ENCODE data around the gene FBXL4. TPM values are rescaled to one million over a fixed set of nuclear protein-coding genes. Genes with fewer than 3 reads are reported as not detected.

The FBXL4 gene
- total RNA-seq, 4 donors from 2014 or later: 4.9 to 15.1 (median 10.0) TPM

- peaks cover 0 to 18% (median 7%) of the 10 kb centered on the region in 3 donors for H3K4me1 ChIP-seq
- no peak for DNase-seq
- no peaks in the 10 kb centered on the region for H3K36me3 ChIP-seq
- intact Hi-C loops (cut with DNase I): no loop called here
- H3K9me3 ChIP-seq: peaks cover 0 to 16% (median 9%) of the 10 kb centered on the region in 3 donors
- 82 to 93% methylated on average over 2 of the region's 2 CpGs for WGBS, 2 donors
- no peak overlapping the region for H3K4me3 ChIP-seq
- TF ChIP-seq CTCF (IDR thresholded peaks at IDR 0.05) (no peak), POLR2A (IDR thresholded peaks at IDR 0.05) (no peak)
- no peak overlapping the region for H3K27ac ChIP-seq
- H3K27me3 ChIP-seq: no peaks in the 10 kb centered on the region
Measured at GRCh38 chr6:98941319-98941718, 6.4 kb downstream of the FBXL4 start.

GRCh38 chr6:98937351-98937750, 10.4 kb downstream of the FBXL4 start:
- intact Hi-C loops (cut with DNase I): no loop called here
- Histone ChIP-seq H3K4me3 (no peak overlapping the region), H3K27ac (no peak overlapping the region), H3K36me3 (no peaks in the 10 kb centered on the region), H3K9me3 (peaks cover 0 to 16% (median 9%) of the 10 kb centered on the region in 3 donors), H3K27me3 (no peaks in the 10 kb centered on the region), H3K4me1 (peaks cover 0 to 5% (median 0%) of the 10 kb centered on the region in 3 donors)
- DNase-seq: no peak
- 76 to 78% methylated on average over 3 of the region's 3 CpGs for WGBS, 2 donors
- TF ChIP-seq POLR2A (IDR thresholded peaks at IDR 0.05): no peak
- no peak for TF ChIP-seq CTCF (IDR thresholded peaks at IDR 0.05)

GRCh38 chr6:98932381-98932780, 15.4 kb downstream of the FBXL4 start:
- Histone ChIP-seq H3K36me3 (no peaks in the 10 kb centered on the region), H3K4me1 (peaks cover 0 to 5% (median 0%) of the 10 kb centered on the region in 3 donors), H3K9me3 (no peaks in the 10 kb centered on the region), H3K27me3 (no peaks in the 10 kb centered on the region), H3K27ac (no peak overlapping the region), H3K4me3 (no peak overlapping the region)
- DNase-seq: no peak
- no peak for TF ChIP-seq CTCF (IDR thresholded peaks at IDR 0.05)
- TF ChIP-seq POLR2A (IDR thresholded peaks at IDR 0.05): no peak
- intact Hi-C loops (cut with DNase I): no loop called here
- WGBS, 2 donors: 65 to 70% methylated on average over 7 of the region's 7 CpGs

- DNase-seq: no peak
- Histone ChIP-seq H3K27me3 (no peaks in the 10 kb centered on the region), H3K36me3 (peaks cover 0 to 5% (median 0%) of the 10 kb centered on the region in 3 donors), H3K4me3 (no peak overlapping the region), H3K9me3 (no peaks in the 10 kb centered on the region), H3K27ac (no peak overlapping the region), H3K4me1 (peaks cover 0 to 5% (median 0%) of the 10 kb centered on the region in 3 donors)
- 81 to 89% methylated on average over 3 of the region's 3 CpGs for WGBS, 2 donors
- TF ChIP-seq CTCF (IDR thresholded peaks at IDR 0.05) (no peak), POLR2A (IDR thresholded peaks at IDR 0.05) (no peak)
- intact Hi-C loops (cut with DNase I): no loop called here
Measured at GRCh38 chr6:98931696-98932095, 16.1 kb downstream of the FBXL4 start.

GRCh38 chr6:98929498-98930060, 18.2 kb downstream of the FBXL4 start:
- no peak overlapping the region for H3K27ac ChIP-seq
- no peaks in the 10 kb centered on the region for H3K9me3 ChIP-seq
- 58 to 78% methylated on average over 2 of the region's 2 CpGs for whole genome bisulfite sequencing, 2 donors
- peaks cover 0 to 5% (median 0%) of the 10 kb centered on the region in 3 donors for H3K4me1 ChIP-seq
- H3K27me3 ChIP-seq: no peaks in the 10 kb centered on the region
- no peak for TF ChIP-seq CTCF (IDR thresholded peaks at IDR 0.05)
- no peak for TF ChIP-seq POLR2A (IDR thresholded peaks at IDR 0.05)
- no peak for DNase-seq
- H3K4me3 ChIP-seq: no peak overlapping the region
- H3K36me3 ChIP-seq: peaks cover 0 to 23% (median 0%) of the 10 kb centered on the region in 3 donors
- intact Hi-C loops (cut with DNase I): no loop called here

All from esophagus squamous epithelium (tissue), 5 donors.